Loucy (cell line): Measurements from ENCODE around the gene RABGGTA.
A peak's percentile ranks its signal among the peaks of the same experiment; 100 is the strongest.

ENCODE experiments used
- H2AFZ ChIP-seq: fragments of 200-600 bp; sonication (generic); 2 replicates; pipeline ENCODE4 v1.6.0; 2016; ENCODE audit warnings: antibody characterized with exemption, mild to moderate bottlenecking, low read length, moderate library complexity
- H3F3A ChIP-seq: fragments of 200-600 bp; 2 replicates; pipeline ENCODE4 v1.6.0; 2016; ENCODE audit warnings: antibody characterized with exemption, low read depth, mild to moderate bottlenecking
- H3K27me3 ChIP-seq: fragments of 200-600 bp; sonication (generic); 2 replicates; pipeline ENCODE4 v1.6.1; 2014; ENCODE audit warnings: low read length, mild to moderate bottlenecking; ENCODE audit not compliant: insufficient read depth, poor library complexity, severe bottlenecking
- H3K36me3 ChIP-seq: fragments of 200-600 bp; sonication (generic); 2 replicates; pipeline ENCODE4 v1.6.1; 2016; ENCODE audit warnings: low read length; ENCODE audit not compliant: insufficient read depth
- H3K4me1 ChIP-seq: fragments of 200-600 bp; sonication (generic); 2 replicates; pipeline ENCODE4 v1.5.1; 2014; ENCODE audit warnings: low read length, mild to moderate bottlenecking; ENCODE audit not compliant: insufficient read depth, poor library complexity, severe bottlenecking
- H3K4me2 ChIP-seq: fragments of 200-600 bp; sonication (generic); 2 replicates; pipeline ENCODE4 v1.6.0; 2014; ENCODE audit warnings: antibody characterized with exemption, low read length, low read depth, mild to moderate bottlenecking; ENCODE audit not compliant: poor library complexity, severe bottlenecking
- H3K4me3 ChIP-seq: fragments of 200-600 bp; sonication (generic); 2 replicates; pipeline ENCODE4 v1.5.1; 2014; ENCODE audit warnings: low read length, mild to moderate bottlenecking, mixed read lengths; ENCODE audit not compliant: poor library complexity, severe bottlenecking
- H3K79me2 ChIP-seq: fragments of 200-600 bp; sonication (generic); 2 replicates; pipeline ENCODE4 v1.6.1; 2014; ENCODE audit warnings: low read length; ENCODE audit not compliant: insufficient read depth
- H3K9ac ChIP-seq: fragments of 200-600 bp; sonication (generic); 2 replicates; pipeline ENCODE4 v1.6.0; 2014; ENCODE audit warnings: mild to moderate bottlenecking, low read depth, low read length, moderate library complexity; ENCODE audit not compliant: poor library complexity, severe bottlenecking
- H3K9me2 ChIP-seq: fragments of 200-600 bp; sonication (generic); replicated peaks from 2 replicates; pipeline ENCODE4 v1.6.1; 2016; ENCODE audit warnings: low read depth, low read length, mixed read lengths
- H3K9me3 ChIP-seq: fragments of 200-600 bp; sonication (generic); 2 replicates; pipeline ENCODE4 v1.6.1; 2014; ENCODE audit warnings: mild to moderate bottlenecking, antibody characterized with exemption, low read length, low read depth; ENCODE audit not compliant: insufficient read depth
- H4K20me1 ChIP-seq: fragments of 200-600 bp; sonication (generic); 2 replicates; pipeline ENCODE4 v1.6.0; 2014; ENCODE audit warnings: antibody characterized with exemption, low read length, mild to moderate bottlenecking; ENCODE audit not compliant: insufficient read depth, poor library complexity, severe bottlenecking
- CTCF ChIP-seq: fragments of 200-600 bp; sonication (generic); conservative IDR thresholded peaks from 2 replicates; pipeline ENCODE4 v1.5.1; 2014; ENCODE audit warnings: mild to moderate bottlenecking, antibody characterized with exemption, low read length
- EZH2phosphoT487 ChIP-seq: fragments of 200-600 bp; IDR thresholded peaks from 2 replicates; pipeline ENCODE4 v1.6.1; 2018; ENCODE audit warnings: antibody characterized with exemption, mild to moderate bottlenecking, moderate library complexity, borderline replicate concordance

Gene RABGGTA

GRCh38 chr14:24315807-24316596, 44.6 kb upstream of the RABGGTA start:
- no peak overlapping the region for H3K4me3 ChIP-seq
- no peak for TF ChIP-seq CTCF
- TF ChIP-seq EZH2phosphoT487: no peak
- H2AFZ ChIP-seq: no peak overlapping the region
- H3K9me3 ChIP-seq: no peaks in the 10 kb centered on the region
- no peaks in the 10 kb centered on the region for H4K20me1 ChIP-seq
- peaks cover 24% of the 10 kb centered on the region for H3K4me1 ChIP-seq
- H3K79me2 ChIP-seq: no peaks in the 10 kb centered on the region
- H3K4me2 ChIP-seq: no peak overlapping the region
- no peaks in the 10 kb centered on the region for H3K27me3 ChIP-seq
- no peaks in the 10 kb centered on the region for H3K9me2 ChIP-seq
- no peaks in the 10 kb centered on the region for H3K36me3 ChIP-seq
- no peak overlapping the region for H3K9ac ChIP-seq
- no peaks in the 10 kb centered on the region for H3F3A ChIP-seq

DNA sequence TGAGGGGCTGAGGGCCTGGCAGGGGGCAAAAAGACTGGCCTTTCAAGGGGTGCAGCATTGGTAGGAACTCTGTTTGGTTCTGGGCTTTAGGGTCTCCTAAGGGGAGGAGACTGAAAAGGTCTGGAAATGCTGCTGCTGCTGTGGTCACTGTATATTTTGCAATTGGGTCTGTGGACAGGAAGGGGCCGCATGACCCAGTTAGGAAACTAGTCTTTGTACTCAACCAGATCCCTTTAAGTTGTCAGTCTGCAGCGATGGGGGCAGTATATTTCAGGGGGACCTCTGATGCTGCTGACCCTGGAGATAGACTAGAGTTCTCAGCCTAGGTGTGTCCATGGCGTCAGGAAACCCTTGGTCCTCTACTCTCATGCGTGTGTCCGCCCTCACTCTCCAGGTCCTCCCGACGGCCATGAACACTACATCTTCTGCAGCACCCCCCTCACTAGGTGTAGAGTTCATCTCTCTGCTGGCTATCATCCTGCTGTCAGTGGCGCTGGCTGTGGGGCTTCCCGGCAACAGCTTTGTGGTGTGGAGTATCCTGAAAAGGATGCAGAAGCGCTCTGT, 43.9 kb upstream of the RABGGTA start:
- Histone ChIP-seq H3K27me3 (no peaks in the 10 kb centered on the region), H3K36me3 (no peaks in the 10 kb centered on the region), H3K79me2 (no peaks in the 10 kb centered on the region), H3K9ac (peak overlapping the region; percentile 57), H3K4me1 (peaks cover 24% of the 10 kb centered on the region), H3K4me2 (peak overlapping the region; percentile 65), H3K9me2 (no peaks in the 10 kb centered on the region), H4K20me1 (no peaks in the 10 kb centered on the region), H3F3A (no peaks in the 10 kb centered on the region), H2AFZ (no peak overlapping the region), H3K4me3 (no peak overlapping the region), H3K9me3 (no peaks in the 10 kb centered on the region)
- TF ChIP-seq EZH2phosphoT487: no peak
- no peak for TF ChIP-seq CTCF

DNA sequence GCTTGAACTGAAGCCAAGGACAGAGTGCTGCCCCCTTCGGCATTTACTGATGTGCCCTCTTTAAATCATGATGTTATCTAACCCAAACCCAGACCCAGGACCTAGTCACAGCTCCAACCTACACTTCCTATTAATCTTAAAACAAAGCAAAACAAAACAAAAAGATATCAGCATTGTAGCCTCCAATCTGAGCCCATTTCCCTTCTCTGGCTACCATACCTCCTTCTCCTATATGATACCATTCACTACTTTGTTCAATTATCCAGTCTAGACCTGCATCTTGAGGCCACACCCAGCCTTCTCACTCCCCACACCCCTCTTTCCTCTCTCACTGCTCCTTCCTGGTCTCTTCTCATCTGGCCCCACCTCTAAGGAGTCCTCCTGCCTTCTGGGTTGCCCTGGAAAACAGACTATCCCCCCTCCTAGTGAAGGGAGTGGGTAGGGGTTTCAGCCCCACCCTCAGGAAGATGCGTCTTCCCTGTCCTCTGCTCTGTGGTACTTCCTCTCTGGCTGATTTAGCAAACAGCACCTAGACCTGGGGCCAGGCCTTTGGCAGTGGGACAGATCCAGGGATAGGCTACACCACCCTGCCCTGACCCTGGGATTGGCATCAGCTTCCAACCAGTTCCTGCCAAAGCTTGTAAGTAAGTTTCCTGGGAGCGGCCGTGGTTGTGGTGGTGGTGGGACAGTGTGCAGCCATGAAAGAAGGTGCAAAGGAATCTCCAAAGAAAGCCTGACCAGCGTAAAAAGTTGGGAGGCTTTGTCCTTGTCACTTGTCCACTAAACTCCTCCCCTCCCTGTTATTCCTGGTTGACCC, 43.2 kb upstream of the RABGGTA start:
- H3K27me3 ChIP-seq: no peaks in the 10 kb centered on the region
- H3K79me2 ChIP-seq: no peaks in the 10 kb centered on the region
- H3K9ac ChIP-seq: peak overlapping the region; percentile 57
- H2AFZ ChIP-seq: no peak overlapping the region
- H3K4me2 ChIP-seq: peak overlapping the region; percentile 65
- H3K9me3 ChIP-seq: no peaks in the 10 kb centered on the region
- no peaks in the 10 kb centered on the region for H3K36me3 ChIP-seq
- TF ChIP-seq EZH2phosphoT487 (no peak), CTCF (no peak)
- no peaks in the 10 kb centered on the region for H4K20me1 ChIP-seq
- H3F3A ChIP-seq: no peaks in the 10 kb centered on the region
- peak overlapping the region; percentile 23 for H3K4me3 ChIP-seq
- peaks cover 24% of the 10 kb centered on the region for H3K4me1 ChIP-seq
- no peaks in the 10 kb centered on the region for H3K9me2 ChIP-seq
